ENCODE measurements around the gene UBE2E1.

The UBE2E1 gene

GRCh38 chr3:23805633-23806533 is at the start of gene UBE2E1:
UBE2E1 (plus strand) TSS chr3:23805955; CDS start chr3:23807270, 1,315 bp downstream.
- TF ChIP-seq, protein P1, sequence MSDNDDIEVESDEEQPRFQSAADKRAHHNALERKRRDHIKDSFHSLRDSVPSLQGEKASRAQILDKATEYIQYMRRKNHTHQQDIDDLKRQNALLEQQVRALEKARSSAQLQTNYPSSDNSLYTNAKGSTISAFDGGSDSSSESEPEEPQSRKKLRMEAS (IDR thresholded peaks at IDR 0.05), result 0 out of 2 replicates have a peak, but pooled peaks have one; percentile 42
- TF ChIP-seq ZBTB7A (IDR thresholded peaks at IDR 0.05; ENCODE audit: low read depth), result peak; percentile 79
- TF ChIP-seq TCF12 (IDR thresholded peaks at IDR 0.05; ENCODE audit: low read depth), result no peak
- TF ChIP-seq TEAD4 (IDR thresholded peaks at IDR 0.05), result no peak
- no peak for TF ChIP-seq CEBPB (IDR thresholded peaks at IDR 0.05)
- TF ChIP-seq FOXM1 (IDR thresholded peaks at IDR 0.05; ENCODE audit: borderline replicate concordance, low read depth), result no peak
- 0 out of 2 replicates have a peak, but pooled peaks have one; percentile 28 for TF ChIP-seq EGR1 (IDR thresholded peaks at IDR 0.05)
- no peak for TF ChIP-seq NFIC (IDR thresholded peaks at IDR 0.05)
- no peak for TF ChIP-seq RAD21 (IDR thresholded peaks at IDR 0.05; ENCODE audit: low read depth)
- peak; percentile 55; the same call in 1 of the 2 replicates for TF ChIP-seq TAF1 (IDR thresholded peaks at IDR 0.05; ENCODE audit: low read depth)
- no peak for TF ChIP-seq EP300 (IDR thresholded peaks at IDR 0.05; ENCODE audit: borderline replicate concordance)
- TF ChIP-seq, protein P2, sequence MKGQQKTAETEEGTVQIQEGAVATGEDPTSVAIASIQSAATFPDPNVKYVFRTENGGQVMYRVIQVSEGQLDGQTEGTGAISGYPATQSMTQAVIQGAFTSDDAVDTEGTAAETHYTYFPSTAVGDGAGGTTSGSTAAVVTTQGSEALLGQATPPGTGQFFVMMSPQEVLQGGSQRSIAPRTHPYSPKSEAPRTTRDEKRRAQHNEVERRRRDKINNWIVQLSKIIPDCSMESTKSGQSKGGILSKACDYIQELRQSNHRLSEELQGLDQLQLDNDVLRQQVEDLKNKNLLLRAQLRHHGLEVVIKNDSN (IDR thresholded peaks at IDR 0.05), result no peak
- peak; percentile 87 for TF ChIP-seq YY1 (IDR thresholded peaks at IDR 0.05; ENCODE audit: low read depth)
- no peak for TF ChIP-seq CREB1 (IDR thresholded peaks at IDR 0.05; ENCODE audit: low read depth)
- TF ChIP-seq REST (IDR thresholded peaks at IDR 0.05; ENCODE audit: low read depth), result no peak

DNA sequence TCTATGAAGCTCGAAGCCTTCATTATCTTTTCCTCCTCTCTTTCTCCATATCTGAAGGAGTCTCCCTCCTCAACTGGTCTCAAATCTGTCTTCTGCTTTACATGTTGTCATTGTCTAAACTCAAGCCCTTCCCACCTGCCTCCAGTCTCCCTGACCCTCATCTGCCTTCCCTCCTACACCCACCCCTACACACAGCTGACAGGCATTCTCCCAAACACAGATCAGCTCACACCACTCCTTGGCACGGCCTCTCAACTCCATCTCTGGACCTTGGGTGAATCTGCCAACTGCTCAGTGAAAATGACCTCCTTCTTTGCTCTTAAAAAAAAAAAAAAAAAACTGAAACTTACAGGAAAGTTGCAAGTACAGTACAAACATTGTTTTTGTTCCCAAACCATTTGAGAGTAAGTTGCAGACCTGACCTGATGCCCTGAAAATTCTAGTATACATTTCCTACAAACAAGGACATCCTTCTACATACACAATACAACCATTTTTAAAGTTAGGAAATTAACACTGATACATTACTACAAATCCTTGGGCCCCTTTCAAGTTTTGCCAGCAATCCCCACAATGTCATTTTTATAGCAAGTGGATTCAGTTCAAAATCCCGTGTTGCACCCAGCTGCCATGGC is 49.4 kb upstream of the UBE2E1 start:
- TF ChIP-seq EGR1 (IDR thresholded peaks at IDR 0.05), result no peak
- no peak for TF ChIP-seq NFIC (IDR thresholded peaks at IDR 0.05)
- no peak for TF ChIP-seq CEBPB (IDR thresholded peaks at IDR 0.05)
- no peak for TF ChIP-seq TAF1 (IDR thresholded peaks at IDR 0.05; ENCODE audit: low read depth)
- TF ChIP-seq CREB1 (IDR thresholded peaks at IDR 0.05; ENCODE audit: low read depth), result no peak
- no peak for TF ChIP-seq RAD21 (IDR thresholded peaks at IDR 0.05; ENCODE audit: low read depth)
- no peak for TF ChIP-seq FOXM1 (IDR thresholded peaks at IDR 0.05; ENCODE audit: borderline replicate concordance, low read depth)
- TF ChIP-seq, protein P1 (IDR thresholded peaks at IDR 0.05), result no peak
- TF ChIP-seq YY1 (IDR thresholded peaks at IDR 0.05; ENCODE audit: low read depth), result no peak
- no peak for TF ChIP-seq REST (IDR thresholded peaks at IDR 0.05; ENCODE audit: low read depth)
- TF ChIP-seq, protein P2 (IDR thresholded peaks at IDR 0.05), result no peak
- TF ChIP-seq EP300 (IDR thresholded peaks at IDR 0.05; ENCODE audit: borderline replicate concordance), result no peak
- TF ChIP-seq ZBTB7A (IDR thresholded peaks at IDR 0.05; ENCODE audit: low read depth), result no peak
- no peak for TF ChIP-seq TEAD4 (IDR thresholded peaks at IDR 0.05)
- no peak for TF ChIP-seq TCF12 (IDR thresholded peaks at IDR 0.05; ENCODE audit: low read depth)

- no peak for TF ChIP-seq TAF1 (IDR thresholded peaks at IDR 0.05; ENCODE audit: low read depth)
These were observed 47.4 kb upstream of the UBE2E1 start for GRCh38 chr3:23758253-23758838.

GRCh38 chr3:23760325-23760724 is 45.4 kb upstream of the UBE2E1 start:
- no peak for TF ChIP-seq TAF1 (IDR thresholded peaks at IDR 0.05; ENCODE audit: low read depth)
- TF ChIP-seq RAD21 (IDR thresholded peaks at IDR 0.05; ENCODE audit: low read depth), result peak; percentile 20; the same call in 1 of the 2 replicates
- TF ChIP-seq, protein P2 (IDR thresholded peaks at IDR 0.05), result no peak

Data from Ishikawa (cell line).